T-helper 9 cell (primary cell): Measurements from ENCODE around the gene ARID5A.
"Not testable (repeated sequence)": the region's sequence is repeated elsewhere in the genome, so short reads cannot be mapped to it uniquely, and the experiment has no call there.

ENCODE experiments used
- DNase-seq: peaks from one replicate; pipeline ENCODE4 v3.0.0-alpha.2; 2020
- total RNA-seq, 2 donors: gene quantifications; one replicate each; lab custom pipeline; 2026; lab: John Stamatoyannopoulos, UW

Gene ARID5A, protein sequence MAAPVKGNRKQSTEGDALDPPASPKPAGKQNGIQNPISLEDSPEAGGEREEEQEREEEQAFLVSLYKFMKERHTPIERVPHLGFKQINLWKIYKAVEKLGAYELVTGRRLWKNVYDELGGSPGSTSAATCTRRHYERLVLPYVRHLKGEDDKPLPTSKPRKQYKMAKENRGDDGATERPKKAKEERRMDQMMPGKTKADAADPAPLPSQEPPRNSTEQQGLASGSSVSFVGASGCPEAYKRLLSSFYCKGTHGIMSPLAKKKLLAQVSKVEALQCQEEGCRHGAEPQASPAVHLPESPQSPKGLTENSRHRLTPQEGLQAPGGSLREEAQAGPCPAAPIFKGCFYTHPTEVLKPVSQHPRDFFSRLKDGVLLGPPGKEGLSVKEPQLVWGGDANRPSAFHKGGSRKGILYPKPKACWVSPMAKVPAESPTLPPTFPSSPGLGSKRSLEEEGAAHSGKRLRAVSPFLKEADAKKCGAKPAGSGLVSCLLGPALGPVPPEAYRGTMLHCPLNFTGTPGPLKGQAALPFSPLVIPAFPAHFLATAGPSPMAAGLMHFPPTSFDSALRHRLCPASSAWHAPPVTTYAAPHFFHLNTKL
- total RNA-seq, result 123 to 240 reads per million in 2 donors

DNA sequence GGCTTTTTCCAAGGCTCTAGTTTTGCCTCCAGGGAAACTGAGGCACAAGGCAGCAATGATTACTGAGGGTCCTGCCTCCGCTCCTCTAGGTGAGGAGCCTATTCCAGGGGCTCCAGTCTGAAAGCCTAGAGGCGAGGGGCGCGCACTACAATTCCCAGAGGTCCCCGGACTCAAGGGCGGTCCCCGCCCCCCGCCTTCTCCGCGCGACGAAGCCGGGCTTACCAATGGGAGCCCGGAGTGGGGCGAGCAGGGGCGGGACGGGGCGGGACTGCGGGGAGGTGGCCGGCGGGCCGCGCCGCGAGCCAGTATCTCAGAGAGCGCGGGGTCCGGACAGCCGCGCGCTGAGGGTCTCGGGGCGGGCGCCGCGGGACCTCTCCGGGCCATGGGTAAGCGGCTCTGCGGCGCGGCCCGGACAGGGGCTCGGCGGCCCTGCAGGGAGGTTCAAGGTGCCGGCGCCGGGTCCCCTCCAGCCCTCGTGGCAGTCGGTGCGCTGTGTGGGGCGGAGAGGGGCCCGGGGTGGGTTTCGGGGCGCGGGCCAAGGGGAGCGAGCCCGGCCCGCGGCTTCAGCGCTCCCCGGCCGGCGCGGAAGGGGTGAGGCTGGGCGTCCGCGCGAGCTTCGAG, at the start of gene ARID5A:
TSS of gene ARID5A (plus strand) at position 308 of the 621 bp plus-strand sequence. CDS start at position 383, 75 bp downstream.
- peak; percentile 91 for DNase-seq

DNA sequence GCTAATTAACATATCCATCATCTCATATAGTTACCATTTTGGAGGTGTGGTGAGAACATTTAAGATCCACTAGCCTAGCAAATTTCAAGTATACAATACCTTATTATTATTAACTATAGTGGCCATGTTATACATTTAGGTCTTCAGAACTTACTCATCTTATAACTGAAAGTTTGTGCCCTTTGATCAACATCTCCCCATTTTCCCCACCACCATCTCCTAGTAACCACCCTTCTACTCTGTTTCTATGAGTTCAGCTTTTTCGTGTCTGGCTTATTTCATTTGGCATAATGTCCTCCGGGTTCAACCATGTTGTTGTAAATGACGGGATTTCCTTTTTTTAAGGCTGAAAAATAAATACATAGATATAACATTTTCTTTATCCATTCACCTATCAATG, 47.3 kb upstream of the ARID5A start:
- no peak for DNase-seq

DNA sequence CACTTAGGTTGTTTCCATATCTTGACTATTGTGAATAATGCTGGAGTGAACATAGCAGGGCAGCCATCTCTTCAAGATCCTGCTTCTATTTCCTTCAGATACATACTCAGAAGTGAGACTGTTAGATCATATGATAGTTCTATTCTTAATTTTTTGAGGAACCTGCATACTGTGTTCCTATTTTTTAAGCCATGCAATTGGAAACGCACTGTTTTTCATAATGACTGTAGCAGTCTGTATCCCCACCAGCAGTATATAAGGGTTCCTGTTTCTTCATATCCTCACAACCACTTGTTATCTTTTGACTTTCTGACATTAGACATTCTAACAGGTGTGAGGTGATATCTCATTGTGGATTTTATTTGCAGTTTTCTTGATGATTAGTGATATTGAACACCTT, 46.9 kb upstream of the ARID5A start:
- no peak for DNase-seq

DNA sequence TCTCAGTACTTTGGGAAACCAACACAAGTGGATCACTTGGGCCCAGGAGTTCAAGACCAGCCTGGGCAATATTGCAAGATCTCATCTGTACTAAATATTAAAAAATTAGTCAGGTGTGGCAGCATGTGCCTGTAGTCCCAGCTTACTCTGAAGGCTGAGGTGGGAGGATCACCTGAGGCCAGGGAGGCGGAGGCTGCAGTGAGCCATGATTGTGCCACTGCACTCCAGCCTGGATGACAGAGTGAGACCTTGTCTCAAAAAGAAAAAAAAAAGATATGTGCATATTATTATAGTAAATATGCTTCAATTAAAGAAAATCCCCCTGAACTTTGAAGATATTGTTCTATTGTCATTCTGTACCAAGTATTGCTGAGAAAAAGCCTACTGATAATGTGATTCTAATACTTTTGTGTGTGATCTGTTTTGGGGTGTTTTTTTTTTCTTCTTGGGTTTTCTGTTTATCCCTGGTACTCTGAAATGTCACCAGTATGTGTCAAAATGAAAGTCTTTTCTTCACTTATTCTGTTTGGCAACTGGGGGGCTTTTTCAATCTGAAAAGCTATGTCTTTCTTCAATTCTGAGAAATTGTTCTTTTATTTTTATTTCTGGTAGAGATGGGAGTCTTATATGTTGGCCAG, 44.6 kb upstream of the ARID5A start:
- no peak for DNase-seq

DNA sequence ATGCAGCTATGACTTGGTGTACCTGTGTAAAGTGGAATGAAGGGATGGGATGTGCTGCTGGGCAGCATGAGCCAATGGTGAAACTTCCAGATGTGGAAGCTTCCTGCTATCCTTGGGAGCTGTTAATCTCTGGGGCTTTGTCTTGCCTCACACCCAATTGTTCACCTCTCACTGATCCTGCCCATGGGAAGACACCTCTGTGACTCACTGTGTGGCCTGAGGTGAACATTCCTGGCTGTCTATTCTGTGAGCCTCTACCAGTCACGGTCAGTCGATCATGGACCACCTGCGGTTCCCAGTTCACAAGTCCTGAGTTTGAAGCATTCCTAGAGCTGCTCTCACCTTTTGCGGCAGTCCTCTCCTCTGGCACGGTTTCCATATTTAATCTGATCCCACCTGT, 43.5 kb upstream of the ARID5A start:
- DNase-seq, result no peak

DNA sequence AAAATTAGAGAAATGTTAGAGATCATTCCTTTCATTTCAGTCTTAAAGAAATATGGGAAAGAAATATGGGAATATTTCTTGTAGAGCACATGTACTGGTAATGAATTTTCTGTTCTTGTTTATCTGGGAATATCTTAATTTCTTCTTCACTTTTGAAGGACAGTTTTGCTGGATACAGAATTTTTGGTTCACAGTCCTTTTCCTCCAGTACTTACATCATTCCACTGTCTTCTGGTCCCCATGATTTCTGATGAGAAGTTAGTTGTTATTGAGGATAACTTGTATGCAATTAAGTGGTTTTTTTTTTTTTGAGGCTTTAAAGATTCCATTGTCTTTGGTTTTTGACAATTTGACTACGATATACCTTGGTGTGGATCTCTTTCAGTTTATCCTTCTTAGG, 42.4 kb upstream of the ARID5A start:
- no peak for DNase-seq

DNA sequence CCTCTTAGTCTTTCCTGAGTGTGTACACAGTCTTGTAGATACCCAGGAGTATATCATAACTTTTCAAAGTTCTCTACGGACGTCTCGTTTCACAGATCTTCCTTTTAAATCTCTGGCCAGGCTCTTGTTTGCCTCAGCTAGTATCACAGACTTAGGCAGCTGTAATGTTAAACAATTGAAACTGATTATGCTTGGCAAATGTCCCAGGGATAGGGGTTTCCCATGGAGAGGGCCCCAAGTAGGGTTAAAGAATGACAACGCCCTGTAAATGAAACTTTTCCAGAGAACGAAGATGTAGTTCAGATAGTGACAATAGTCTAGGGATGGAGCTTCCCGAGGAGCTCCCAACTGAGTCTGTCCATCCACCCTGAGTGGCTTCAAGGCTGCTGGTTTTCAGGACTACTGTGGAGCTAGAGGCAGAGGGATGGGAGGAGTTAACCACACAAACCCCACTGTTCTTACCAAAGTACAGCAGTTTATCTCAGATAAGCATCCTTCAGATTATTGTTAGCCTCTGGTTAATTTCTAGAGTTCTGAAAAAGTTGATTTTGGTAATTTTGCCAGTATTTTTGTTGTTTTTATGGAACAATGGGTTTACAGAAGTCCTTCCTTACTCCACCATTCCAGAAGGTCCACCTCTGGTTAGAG, 40.4 kb upstream of the ARID5A start:
- no peak for DNase-seq

DNA sequence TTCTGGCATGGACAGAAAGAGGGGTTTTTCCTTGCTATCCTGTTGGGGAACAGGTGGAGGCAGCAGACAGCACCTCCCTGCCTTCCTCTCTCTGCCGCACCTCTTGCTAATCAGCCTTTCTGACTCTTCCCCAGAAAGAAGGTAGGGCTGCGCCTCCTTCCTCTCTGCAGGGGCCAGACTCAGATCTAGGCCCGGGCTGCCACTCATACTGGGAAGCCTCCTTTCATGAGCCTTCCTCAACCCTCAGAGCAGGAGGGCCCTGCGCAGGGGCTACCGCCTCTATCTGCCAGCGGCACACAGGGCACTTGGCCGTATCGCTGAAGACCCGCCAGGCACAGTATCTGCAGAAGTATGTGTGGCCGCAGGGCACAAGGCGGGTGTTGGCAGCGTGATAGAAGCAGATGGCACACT, 38.5 kb upstream of the ARID5A start:
- no peak for DNase-seq

DNA sequence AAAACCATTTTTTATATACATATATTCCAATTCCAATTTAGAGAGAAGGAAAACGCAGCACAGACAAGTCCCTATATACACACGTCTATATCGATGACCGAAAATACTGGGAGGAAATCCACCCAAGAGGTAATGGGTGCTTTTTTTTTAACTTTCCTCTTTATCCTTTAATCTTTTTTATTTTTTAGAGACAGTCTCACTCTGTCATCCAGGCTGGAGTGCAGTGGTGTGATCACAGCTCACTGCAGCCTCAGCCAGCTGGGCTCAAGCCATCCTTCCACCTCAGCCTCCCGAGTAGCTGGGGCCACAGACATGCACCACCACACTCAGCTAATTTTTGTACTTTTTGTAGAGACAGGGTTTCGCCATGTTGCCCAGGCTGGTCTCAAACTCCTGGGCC, 37.9 kb upstream of the ARID5A start:
- not testable (repeated sequence) for DNase-seq

DNA sequence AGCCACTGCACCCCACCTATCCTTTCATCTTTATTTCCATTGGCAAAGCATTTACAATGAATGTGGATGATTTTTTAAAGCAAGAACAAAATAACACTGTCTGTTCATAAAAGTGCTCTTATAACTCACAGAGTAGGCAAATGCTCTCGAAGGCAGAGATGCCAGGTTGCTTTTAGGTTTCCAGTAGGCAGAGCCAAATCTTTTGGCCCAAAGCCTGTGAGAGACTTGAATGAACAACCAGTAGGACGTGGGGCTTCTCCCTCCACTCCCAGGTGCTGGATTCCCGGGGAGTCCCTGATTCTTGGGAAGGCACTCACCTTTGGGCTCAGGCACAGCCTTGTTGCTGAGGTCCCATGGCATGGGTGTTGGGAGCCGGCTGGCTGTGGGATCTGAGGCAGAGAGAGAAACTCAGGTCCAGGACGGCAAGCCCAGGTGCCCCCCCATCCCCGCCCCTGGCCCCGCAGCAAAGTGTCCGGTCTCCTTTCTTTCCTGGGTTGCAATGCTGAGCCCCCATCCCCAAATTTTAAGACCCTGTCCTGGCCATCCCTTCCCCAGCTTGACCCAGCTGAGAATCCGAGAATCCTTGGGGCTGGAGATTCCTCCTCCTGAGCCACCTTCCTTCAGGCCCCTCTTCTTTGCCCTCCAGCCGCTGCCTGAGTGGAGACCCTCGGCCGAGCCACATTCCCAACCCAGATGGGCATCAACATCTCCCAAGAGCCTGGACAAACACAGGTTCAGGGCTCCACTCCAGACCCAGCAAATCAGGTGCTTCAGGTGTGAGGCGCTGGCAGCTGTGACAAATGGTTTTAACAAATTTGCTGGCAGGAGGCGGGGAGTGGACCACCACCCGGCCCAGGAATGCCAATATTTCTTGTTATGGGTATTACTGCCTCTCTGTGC, 37.2 kb upstream of the ARID5A start:
- DNase-seq, result no peak

DNA sequence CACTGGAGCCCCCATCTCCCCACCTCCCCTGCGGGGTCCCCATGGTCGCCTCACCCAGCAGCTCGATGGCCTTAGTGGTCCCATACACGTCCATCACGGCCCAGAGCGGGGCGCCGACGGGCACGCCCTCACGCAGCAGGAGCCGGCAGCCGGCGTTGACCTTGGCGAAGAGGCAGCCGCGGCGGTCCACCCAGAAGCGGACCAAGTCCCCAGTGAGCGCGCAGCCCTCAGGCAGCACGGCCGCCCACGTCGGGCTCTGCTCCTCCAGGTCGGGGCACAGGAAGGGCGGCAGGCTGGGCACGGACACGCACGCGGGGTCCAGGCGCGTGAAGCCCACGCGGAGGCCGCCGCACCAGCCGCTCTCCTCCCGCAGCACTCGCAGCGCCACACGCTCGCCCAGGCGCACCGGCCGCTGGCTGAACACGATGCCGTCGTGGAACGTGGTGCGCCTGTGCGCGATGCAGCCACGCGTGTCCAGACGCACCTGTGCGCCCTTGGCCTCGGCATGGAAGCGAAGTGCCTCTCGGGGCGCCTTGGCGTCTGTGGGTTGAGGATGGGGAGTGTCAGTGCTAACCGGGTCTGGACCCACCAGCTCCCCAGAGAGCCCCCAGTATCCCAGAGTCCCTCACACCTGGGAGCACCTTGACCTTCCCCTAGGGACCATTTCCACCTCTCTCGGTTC, 36.0 kb upstream of the ARID5A start:
- no peak for DNase-seq

DNA sequence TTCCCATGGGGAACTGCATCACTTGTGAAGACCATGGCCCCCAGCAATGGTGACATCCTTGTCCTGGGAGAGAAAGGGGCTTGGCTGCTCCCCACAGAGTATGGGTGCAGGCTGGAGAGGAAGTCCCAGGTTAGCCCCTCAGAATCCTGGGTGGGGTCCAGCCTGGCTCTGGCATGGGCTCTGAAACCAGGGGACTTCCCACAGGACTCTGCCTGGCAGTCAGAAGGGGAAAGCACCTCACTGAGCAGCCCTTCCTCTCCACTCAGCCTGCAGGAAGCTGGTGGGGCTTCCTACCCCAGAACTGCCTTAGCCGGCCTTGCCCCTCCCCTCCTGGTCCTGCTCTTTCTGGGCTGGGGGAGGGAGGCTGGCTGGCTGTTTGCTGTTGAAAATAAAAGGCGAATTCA, 35.1 kb upstream of the ARID5A start:
- DNase-seq, result no peak

DNA sequence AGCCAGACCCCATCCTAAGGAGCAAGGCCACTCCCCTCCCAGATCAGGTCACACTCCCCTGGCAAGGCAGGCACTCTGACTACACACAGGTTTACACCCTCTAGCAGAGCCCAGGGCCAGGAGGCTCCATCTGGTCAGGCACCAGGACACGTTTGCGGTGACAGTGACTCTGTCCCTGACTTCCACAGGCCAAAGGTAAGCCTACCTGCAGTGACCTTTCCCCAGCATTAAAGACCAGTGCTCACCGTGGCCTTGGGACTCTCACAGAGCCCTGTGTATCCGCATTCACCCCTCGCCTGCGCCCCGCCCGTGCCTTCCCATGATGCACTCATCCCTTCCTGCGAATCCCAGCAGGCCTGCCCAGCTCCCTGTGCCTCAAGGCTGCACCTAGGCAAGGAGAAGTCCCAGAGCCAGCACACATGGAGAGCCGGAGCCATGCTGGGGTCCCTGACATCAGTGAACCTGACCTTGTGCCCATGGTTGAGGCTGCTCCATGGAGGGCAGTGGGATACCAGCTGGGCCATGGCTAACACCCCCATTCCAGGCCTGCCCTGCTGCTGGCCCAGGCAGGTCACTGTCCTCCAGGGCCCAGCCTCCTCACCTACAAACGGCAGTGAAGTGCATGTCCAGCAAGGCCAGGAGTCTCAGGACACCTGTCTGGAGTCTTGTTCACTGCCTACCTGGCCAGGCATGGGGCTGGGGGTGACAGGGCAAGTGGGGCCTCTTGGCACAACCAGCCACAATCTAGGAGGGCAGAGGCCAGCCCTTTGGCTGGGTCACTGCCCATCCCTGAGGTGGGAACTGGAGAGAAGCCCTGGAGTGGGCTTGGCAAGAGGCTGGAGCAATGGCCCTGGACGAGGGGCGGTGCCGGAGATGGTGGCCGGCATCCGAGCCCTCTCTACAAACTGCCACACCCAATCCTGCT, 34.4 kb upstream of the ARID5A start:
- DNase-seq, result no peak

DNA sequence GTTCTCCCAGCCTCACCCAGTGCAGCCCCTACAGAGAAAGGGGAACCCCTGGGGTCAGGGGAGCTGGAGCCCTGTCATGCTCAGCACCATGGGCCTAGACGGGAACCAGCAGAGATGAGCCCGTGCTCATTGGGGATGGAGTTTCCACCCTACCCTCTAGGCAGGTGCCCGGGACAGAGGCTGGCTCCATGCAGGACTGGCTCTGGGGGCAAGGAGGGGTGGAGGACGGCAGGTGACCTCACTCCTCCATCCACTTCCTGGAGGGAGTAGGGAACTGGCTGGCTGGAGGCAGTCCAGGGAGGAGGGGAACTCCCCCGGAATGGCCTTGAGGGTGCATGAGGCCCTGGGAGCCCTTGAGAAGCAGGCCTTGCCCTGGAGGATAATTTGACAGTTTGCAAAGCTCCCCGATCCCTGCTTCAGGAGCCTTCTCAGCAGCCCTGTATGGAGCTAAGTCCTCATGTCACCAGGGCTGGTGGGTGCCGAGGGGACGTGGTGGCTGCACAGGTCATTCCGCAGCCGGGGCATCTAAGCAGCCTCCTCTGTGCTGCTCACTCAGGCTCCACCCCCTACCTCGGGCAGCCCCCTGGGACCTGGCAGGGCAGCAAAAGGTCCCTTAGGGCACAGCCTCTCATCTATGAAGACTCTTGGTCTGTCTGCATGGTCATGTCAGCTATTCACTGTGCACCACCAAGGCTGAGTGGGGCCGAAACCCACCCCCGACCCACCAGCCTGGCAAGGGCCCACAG, 33.5 kb upstream of the ARID5A start:
- no peak for DNase-seq

DNA sequence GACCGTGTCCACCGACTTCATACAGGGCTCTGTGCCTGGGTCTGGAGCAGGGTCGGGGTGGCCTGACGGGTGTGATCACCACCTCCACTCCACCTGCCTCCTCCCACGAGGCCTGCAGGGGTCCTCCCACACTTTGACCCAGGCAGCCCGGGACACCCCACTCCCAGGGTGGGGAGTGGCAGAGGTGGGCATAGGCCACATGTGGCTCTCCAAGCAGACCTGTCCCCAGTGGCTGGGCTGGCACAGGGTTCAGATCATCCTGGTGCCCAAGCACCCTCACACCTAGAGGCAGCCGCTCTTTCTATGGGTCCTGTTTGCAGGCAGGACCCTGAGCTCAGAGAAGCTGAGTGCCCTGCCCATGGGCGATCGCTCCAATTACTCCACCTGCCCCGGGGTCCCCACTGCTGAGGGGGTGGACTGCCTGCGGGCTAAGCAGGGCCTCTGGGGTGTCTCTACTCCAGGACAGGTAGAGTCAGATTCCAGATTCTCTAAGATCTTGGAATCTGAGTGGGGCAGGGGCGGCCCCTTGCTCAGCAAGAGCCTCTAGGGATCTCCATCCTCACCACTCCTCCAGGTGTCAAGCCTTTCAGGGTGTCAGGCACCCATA, 32.8 kb upstream of the ARID5A start:
- DNase-seq, result no peak

DNA sequence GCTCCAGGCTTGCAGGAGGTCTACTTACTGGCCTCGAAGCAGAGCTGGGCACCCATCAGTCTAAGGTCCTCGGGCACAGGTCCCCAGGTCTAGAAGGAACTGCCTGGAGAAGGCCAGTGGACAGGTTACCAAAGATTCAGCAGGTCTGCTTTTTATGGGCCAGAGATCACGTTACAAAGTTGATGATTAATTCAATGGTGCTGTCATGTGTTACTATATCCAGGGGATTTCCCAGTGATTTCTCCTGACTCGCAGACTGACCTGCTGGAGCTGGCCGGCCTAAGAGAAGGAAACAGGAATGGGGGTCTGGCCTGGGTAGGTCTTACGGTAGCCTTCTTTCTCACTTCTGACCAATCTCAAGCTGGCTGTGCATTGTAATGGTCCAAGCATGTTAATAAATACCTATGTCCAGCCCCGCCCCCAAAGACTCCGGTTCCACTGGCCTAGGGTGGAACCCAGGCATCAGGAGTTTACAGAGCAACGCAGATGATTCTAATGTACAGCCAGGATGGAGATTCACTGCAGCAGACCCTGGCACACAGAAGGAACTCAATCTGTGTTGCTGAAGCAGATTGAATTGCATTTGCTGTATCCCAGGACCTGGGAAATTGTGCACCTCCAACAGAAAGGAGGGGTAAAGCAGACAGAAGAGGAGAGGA, 31.2 kb upstream of the ARID5A start, which contains the start of gene NEURL3:
TSS of gene NEURL3 (minus strand) at position 127 of the 659 bp plus-strand sequence. CDS start at position 56, 71 bp downstream.
- DNase-seq, result no peak

DNA sequence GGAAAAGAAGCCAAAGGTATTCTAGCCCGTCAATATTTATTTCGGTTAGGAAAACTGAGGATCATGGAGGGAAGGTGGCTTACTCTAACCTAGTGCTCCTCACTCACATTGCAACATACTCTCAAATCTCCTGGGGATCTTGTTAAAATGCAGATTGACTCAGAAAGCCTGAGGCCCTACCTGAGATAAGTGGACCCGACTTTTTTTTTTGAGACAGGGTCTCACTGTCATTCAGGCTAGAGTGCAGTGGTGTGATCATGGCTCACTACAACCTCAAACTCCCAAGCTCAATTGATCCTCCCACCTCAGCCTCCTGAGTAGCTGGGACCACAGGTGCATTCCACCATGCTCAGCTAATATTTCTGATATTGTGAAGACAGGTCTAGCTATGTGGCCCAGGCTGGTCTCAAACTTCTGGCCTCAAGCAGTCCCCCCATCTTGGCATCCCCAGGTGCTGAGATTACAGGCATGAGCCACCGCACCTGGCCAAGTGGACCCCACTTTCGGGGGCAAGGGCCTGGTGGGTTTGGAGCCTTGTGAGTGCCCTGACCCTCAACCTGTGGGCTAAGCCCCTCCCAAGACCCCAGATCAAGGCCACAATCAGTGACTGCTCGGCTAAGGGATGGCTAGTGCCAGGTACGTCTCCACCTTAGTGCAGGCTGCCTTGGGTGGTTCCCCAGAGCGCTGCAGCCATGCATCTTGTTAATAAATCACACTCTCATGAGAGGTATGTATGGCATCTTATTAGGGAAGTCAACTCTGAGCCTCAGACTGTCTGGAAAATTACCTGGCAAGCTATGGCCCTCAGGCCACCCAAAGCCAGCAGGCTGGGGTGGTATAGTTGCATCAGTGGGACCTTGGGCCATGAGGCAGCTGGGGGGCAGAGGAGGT, 30.3 kb upstream of the ARID5A start:
- no peak for DNase-seq
